22Rv1 (cell line): ENCODE data around the gene C12orf75.

Experiments
- CTCF ChIP-seq: fragments of 450-650 bp; IDR thresholded peaks from 2 replicates; pipeline ENCODE4 v1.5.1; 2017; ENCODE audit warnings: mild to moderate bottlenecking
- ZFX ChIP-seq: fragments of 450-650 bp; IDR thresholded peaks from 2 replicates; pipeline ENCODE4 v1.6.1; 2017; ENCODE audit warnings: antibody characterized with exemption, borderline replicate concordance

GRCh38 chr12:105289114-105289904 lies 41.2 kb upstream of the C12orf75 start:
- no peak for TF ChIP-seq CTCF
- no peak for TF ChIP-seq ZFX
